GM04503 (cell line): ENCODE results near the gene BRD9.

ENCODE experiments used
- DNase-seq: peaks from one replicate; pipeline ENCODE4 v3.0.0-alpha.2; 2012; ENCODE audit warnings: low read depth

Gene BRD9

DNA sequence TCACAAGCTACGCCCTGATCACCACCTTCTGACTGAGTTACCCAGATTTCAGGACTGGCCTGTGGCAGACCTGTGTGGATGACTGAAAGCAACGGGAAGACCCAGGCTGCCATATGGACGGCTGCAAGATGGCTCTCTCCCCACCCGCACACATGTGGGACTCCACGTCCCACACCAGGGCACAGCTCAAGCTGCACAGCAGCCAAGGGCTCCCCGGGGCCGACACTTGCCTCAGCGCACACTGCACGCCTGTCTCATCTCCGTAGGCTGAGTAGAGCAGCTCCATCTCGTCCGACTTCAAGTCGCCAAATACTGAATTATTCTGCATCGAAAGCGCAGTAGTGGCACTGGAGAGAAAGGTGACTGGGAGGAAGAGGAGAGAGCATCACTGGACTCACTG lies 14.5 kb downstream of the BRD9 start:
- DNase-seq: no peak

DNA sequence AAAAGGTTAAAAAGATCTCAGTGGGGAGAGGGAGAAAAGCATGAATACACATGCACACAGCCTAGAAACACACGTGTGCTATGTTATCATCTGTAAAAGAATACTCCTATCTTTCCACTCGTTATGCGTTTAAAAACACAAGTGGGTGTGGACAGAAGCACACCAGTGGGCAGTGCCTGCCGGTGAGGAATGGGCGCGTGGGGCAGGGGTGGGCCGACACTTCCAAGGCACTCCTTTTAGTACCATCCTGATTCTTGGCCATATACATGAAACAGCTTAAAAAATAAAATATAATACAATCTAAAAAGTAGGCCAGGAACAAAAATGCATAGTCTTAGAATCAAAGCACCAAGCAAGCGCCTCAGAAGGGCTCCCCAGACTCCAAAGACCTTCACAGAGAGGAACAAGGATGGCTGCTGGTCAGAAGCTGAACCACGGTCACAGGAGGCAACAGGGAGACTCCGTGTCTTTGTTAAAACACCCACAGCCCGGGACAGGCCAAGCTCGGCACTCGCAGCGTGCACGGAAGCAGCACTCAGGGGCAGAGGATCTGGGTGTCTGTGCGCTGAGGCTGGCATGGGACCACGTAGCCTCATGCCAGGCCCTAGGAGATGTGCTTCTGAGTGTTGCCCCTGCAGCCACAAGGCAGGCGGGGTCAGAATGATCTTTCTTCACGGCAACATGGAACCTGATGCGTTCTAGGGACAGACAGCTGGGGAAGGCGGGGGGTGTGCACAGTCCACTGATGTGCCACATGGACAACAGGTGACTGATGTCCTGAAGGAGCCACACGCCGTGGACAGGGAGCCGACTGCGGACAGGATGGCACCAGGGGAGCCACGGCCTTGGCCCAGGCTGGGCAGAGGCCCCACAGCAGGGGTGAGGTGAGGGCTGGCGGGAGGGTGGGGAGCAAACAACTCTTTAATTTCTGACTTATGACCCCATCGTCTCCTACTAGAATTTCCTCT lies 15.9 kb downstream of the BRD9 start:
- DNase-seq: no peak

DNA sequence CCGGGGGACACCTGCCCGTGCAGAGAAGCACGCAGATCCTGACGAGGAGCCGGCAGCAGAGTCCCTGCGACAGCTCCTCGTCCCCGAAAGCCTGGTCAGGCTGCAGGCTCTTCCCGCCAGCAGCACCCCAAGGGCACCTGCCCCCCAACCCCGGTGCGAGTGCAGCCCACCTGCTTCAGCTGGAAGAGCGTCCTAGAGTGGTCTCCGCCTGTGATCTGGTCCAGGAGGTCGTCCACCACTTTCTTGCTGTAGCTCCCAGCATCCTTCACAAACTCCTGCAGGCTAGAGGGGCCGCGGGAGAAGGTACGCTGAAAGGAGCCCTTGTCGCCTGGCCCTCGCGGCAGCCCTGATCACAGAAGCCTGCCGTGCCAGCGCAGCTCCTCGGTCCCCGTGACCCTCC lies 16.7 kb downstream of the BRD9 start:
- DNase-seq: no peak

DNA sequence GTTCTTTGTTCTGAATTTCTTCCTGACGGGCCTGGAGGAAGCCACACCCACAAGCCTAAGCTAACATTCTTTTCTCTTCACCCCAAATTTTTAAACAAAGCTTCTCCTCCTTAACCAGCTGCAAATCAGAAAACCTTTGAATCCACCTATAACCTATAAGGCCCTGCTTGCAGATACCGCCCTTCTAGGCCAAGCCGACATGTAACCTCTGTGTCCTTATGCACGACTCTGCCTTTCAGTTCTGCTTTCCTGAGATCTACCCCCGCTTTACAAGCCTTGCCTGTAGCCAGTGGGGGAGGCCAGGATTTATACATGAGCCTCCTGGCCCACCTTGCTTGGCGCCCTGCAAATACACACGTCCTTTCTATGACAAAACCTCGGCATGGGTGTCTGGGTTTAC lies 19.3 kb downstream of the BRD9 start:
- DNase-seq: no peak

DNA sequence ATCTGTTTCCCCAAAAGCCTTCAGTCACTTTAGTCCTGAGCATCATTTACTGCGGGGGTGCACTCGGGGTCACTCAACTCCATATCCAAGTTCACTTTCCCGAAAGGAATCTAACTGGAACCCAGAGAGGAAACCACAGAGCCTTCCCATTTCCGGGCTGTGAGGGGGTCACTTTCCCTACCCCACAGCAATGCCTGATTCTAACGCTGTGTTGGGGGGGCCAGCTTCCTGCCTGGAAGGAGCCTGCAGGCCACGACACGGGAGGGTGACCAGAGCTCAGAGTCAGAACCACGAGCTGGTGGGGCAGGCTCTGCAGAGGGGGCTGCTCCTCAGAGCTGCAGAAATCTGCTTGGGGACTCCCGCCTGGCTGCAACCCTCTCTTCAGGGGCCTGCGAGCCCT lies 20.3 kb downstream of the BRD9 start:
- DNase-seq: no peak

DNA sequence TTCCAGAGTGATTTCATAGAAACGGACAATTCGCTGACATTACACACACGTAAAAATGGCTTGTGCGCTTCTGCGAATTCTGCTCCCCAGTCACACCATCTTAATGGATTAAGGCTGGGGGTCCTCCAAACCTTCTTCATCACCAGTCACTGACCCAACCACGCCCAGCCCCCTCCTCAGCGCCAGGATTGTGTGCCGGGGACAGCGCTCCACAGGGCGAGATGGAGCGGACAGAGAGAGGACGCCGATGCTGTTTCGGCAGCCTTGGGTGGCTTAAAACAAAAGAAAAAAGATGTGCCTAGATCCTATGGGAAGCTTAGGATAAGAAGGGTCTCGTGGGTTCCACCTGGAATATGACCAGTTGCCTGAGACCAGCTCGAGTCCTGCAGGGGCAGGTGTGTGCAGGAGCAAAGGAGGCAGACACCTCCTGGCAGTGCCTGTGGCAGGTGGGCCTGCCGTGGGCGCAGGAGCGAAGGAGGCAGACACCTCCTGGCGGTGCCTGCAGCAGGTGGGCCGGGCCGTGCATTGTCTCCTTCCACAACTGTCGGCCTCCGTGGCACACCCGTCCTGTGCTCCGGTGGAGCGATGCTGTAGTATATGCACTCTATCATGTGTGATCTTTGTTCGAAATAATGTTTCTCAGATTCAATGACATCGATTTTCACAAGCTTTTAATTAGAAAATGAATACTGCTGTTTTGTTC lies 20.9 kb downstream of the BRD9 start:
- DNase-seq: no peak

DNA sequence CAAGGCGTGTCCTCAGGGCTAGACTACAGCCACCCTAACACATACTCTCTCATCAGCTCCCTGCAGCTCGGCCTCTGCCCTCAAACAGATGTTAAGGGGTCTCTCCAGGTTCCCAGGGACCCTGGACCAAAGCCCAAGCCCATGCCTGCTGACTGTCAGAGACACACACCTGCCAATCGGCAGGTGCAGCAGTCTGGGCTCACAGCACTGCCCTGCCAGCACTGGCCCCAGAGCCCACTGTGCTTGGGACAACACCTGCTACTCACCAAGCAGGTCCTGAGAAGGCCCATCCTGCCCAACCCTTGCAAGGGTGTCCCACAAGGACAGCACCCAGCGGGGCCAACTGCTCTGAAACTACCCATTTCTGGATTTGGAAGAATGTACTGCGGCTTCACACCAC lies 21.6 kb downstream of the BRD9 start:
- DNase-seq: no peak

DNA sequence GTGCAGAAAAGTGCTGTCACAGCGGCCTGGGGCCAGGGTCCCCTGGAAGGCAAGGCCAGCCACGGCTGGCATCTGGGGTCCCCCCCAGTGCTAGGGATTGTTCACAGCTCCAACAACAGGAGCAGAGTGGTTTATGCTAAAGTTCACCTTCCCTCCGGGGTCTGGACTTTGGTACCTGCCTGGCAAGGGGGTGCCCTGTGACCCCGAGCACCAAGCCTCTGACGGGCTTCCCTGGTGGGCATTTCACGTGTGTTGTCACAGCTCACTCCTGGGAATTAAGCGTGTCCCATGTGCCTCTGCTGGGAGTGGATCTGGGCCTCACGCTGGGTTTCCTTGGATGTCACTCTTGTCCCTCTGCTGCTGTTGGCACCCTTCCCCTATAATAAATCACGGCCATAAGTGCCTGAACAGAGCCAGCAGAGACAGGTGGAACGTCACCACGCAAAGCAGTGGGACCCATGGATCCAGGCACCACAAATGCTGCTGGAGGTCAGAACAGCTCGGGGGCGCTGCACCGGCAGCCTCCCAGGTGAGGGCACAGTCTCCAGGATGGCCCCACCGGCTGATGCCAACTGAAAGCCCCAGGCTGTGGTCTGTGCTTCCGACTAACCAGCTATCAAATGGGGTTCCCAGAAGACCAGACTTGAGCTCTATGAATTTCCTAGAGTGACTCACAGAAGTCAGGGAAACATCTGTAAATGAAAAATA lies 24.0 kb downstream of the BRD9 start:
- no peak for DNase-seq

DNA sequence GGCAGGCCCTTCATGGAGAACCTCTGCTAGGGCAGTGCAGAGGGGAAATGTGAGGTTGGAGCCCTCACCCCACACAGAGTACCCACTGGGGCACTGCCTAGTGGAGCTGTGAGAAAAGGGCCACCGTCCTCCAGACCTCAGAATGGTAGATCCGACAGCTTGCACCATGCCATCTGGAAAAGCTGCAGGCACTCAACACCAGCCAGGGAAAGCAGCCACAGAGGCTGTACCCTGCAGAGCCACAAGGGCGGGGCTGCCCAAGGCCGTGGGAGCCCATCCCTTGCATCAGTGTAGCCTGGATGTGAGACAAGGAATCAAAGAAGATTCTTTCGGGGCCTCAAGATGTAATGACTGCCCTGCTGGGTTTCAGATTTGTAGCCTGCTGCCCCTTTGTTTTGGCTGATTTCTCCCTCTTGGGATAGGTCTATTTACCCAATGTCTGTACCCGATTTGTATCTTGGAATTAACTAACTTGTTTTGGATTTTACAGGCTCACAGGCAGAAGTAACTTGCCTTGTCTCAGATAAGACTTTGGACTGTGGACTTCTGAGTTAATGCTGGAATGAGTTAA lies 25.2 kb downstream of the BRD9 start:
- DNase-seq: no peak

DNA sequence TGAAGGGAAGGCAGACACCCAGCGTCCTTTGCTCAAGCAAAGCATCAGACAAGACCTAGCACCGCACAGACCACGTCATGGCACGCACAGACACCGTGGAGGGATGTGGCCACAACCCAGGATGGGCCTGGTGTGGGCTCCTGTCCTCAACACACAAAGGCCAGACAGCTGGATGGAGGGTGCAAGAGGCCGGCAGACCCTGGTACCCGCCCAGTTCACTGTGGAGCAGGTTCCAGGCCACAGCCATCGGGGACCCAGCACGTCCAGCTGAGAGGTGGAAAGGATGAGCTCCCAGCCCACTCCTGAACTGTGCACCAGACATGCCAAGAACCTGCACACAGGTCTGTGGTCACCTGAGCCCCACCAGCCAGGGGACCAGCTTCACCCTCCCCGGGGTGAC lies 26.8 kb downstream of the BRD9 start:
- no peak for DNase-seq

DNA sequence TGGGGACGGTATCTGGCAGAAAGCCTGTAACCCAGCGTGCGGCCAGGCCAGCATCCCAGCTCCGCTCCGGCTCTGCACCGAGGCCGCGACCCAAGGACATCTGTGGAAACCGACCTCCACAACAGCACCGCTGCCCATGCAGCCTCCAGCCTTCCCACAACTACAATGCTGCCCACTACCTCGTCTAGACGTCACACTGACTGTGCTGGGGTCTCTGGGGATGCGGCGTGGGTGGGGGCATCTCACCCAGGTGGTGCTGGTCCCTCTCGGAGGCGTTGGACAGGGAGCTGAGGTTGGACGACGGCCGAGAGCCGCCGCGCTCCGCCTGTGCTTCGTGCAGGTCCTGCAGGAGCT lies 27.5 kb downstream of the BRD9 start:
- no peak for DNase-seq

DNA sequence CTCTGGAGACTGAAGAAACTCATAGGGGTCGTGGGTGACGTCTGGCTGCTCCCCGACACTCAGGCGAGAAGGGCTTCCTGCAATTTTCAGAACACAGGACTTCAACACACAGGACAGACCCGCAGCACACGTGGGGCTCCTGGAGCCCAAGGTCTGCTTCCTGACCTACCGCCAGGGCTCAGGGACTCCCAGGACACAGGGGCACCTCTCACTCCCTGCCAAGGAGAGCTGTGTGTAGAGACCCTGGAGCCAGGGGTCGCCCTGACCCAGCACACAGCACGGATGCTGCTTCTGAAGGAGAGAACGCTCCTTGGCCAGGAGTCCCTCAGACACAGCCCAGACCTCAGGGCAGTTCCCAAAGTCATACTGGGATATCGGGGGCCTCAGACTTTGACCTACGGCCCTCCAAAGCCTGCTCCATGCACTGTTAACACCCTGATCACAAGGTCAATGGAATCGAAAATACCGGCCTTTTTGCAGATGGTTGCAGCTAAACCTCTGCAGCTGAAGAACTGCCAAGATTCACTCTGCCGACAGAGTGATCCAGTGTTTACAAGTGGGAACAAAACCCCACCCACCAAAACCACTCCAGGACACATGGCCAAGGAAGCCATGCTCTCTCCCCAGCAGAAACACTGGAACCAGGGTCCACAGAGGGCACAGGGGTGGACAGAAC lies 28.0 kb downstream of the BRD9 start:
- DNase-seq: no peak

DNA sequence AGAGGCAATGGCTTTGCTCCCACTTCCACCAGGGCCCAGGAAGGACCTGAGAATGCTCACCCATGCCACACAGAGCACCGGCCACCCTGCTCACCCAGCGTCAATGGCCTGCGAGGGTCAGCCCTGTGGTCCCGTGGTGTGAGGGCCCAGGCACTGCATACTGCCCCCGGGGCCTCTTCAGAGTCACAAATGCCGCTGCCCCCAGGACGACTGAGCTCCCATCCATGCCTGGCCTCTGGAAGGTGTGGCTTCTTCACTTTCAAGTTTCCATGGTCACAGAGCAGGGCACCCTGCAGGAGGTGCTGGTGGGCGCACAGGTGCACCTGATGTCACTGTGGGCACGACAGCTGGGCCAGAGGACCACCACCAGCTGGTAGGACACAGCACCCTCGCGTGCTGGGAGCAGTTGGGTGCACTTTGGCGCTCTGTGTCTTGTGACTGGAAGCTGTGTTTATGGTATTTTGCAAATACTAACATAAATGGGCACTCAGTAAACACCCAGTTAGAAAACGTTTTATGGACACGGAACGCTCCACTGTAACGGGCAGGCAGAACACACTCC lies 29.3 kb downstream of the BRD9 start:
- no peak for DNase-seq

DNA sequence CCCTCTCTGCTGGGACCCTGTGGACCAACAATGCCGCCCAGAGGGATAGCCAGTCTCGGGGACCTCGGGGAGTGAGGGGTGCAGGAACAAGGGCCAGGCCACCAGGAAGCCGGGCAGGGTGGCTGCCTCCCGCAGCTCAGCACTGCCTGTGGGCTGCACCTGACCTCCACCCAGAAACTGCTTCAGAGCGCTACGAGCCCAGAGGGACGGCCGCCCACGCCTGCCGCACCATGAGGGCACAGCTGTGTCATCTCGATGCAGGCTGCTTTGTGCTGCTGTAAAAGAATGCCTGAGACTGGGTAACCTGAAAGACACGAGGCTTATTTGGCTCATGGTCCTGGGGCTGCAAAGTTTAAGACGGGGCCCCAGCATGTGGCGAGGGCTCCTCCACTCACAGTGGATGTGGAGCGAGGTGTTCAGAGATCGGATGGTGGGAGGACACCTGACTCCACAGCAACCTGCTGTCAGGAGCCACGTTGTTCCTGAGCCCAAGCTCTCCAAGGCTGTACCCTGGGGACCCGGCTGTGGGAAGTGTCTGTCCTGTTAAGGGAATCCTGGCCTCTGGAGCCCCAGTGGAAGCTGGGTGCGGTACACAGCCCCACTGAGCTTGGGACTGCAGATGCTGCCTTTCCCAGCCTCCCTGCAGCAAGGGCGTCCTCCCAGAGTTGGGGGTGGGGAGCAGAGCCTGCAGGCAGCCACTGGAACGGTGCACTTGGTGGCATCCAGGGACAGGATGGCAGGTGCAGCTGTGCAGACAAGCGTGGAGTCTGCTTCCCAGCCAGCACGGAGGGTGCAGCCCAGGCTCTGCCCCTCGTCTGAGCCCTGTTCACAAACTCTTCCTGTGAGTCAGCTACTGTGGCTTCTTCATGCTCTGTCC lies 30.0 kb downstream of the BRD9 start:
- no peak for DNase-seq

DNA sequence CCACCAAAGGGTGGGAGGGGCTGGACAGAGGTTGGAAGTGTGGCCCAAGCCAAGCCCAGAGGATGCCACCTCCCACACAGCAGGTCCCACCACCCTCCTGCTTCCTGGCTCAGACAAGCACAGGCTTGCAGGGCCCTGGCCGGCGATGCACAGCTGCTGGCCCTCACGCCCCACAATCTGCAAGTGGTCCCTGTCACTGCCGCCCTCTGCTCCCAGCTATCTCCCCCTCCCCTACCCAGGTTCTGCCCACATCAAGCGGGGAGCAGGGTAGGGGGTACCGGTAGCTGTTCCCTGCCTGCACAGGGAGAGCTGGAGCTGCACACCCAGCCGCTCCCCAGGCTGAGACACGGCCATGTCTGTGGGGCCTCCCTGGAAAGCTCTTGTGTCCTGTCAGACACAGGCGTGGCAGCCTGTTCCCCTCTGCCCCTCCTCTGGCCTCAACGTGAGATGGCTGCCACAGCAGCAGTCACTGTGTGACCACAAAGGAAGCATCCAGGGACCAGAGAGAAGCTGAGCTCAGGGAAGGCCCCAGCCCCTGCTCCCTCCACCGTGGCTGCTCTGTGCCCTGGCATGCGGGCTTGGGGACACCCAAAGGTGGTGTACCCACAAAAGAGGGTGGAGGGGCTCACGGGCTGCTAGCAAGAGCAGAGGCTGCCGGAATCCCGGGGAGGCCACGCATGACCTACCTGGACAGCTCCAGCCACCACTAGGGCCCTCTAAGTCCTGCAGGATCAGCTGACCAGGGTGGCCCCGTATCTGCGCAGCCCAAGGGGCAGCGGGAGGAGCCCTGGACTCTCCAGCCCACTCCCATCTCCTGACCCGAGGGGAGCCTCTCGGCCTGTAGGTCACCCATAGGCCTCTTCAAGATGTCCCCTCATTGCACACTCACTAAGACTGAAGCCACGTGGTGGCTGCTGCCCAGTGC lies 30.9 kb downstream of the BRD9 start:
- DNase-seq: no peak

DNA sequence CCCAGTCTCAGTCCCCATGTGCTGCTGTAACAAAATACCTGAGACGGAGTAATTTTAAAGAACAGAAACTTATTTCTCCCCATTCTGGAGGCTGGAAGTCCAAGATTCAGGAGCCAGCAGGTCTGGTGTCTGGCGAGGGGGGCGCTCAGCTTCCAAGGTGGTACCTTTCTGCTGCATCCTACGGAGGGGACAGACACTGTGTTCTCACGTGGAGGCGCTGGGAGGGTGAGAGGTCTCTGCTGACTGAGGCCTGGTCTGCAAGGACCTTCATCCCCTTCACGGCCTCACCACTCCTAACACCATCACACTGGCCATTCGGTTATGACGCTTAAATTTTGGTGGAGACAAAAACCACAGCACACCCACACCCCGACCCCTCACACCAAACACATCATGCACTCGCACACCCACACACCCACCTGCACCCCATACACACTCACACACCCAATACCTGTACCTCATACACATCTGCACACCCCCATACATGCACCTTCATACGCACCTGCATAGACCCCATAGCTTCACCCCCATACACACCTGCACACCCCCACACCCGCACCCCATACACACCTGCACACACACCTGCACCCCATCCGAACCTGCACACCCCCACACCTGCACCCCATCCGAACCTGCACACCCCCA lies 32.0 kb downstream of the BRD9 start:
- DNase-seq: no peak

DNA sequence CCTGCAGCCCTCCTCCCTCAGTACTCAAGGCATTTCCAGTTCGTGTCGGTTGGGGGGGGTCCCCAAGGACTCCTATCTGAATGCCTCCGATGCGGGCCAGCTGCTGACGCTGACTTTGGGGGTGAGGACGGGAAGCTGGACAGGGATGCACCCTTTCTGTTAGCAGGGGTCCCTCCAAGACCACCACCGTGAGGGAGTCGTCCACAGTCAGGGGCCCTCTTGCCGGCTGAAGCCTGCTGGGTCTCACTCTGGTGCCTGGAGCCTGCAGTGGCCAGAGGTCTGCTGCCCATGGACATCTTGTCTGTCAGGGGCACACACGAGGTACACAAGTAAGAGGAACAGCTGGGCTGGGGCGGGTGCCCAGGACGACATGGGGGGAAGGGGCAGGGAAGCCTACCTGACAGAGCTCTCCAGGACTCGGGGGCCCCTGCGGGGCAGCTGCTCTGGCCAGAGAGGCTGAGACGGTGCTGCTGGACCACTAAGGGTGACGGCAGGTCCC lies 32.8 kb downstream of the BRD9 start:
- DNase-seq: no peak

DNA sequence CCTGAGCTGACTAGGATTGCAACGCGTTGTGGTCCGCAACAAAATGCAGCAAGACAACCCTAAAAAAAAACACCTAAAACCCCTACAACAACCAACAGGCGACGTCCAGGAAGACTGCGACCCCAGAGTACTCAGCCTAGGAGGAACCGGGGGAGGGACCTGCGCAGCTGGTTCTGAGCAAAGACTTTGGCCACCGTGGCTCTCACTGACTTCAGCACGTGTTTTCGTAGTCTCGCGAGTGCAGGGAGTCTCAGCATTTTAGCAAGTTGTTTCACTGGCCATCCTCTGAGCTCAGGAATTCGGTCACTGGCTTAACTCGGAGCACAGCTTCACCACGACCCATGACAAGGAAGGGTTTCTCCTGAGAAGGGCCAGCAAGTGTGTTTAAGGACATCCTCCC lies 33.2 kb downstream of the BRD9 start:
- no peak for DNase-seq

DNA sequence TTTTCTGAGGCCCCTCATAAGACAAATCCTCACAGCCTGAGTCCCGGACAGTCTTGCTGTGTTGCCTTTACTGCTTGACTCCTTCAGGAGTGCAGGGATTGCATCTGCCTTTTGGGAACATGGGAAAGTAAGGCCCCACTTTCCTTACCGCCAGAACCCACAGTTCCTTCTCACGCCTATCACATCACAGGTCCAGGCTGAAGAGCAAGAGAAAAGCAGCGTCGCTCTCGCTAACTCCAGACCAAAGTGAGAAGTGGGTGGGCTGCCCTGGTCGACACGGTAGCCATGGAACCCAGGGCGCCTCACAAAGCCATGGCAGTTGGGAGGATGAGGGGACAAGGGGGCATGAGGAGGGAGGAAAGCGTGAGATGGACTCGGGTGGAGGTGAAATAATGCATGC lies 33.9 kb downstream of the BRD9 start:
- DNase-seq: no peak
